ENCODE data around the gene CTIF.
"Not testable (repeated sequence)": the region's sequence is repeated elsewhere in the genome, so short reads cannot be mapped to it uniquely, and the experiment has no call there.

Gene CTIF

GRCh38 chr18:48649231-48649630 is 110.4 kb downstream of the CTIF start:
- DNase-seq = no peak

- DNase-seq = not testable (repeated sequence)
Observed at GRCh38 chr18:48654591-48654990, 115.8 kb downstream of the CTIF start.

GRCh38 chr18:48655508-48655907 is 116.7 kb downstream of the CTIF start:
- DNase-seq = no peak

GRCh38 chr18:48656176-48656575 is 117.3 kb downstream of the CTIF start:
- DNase-seq = no peak

- DNase-seq = no peak
Observed at GRCh38 chr18:48656582-48656981, 117.8 kb downstream of the CTIF start.

GRCh38 chr18:48657447-48658120 is 118.8 kb downstream of the CTIF start:
- no peak for DNase-seq

- DNase-seq = no peak
Observed at GRCh38 chr18:48658721-48659120, 119.9 kb downstream of the CTIF start.

- no peak for DNase-seq
Observed at GRCh38 chr18:48659188-48660009, 120.6 kb downstream of the CTIF start.

- no peak for DNase-seq
Observed at GRCh38 chr18:48660346-48661228, 121.8 kb downstream of the CTIF start.

- no peak for DNase-seq
Observed at GRCh38 chr18:48661421-48661820, 122.6 kb downstream of the CTIF start.

- no peak for DNase-seq
Observed at GRCh38 chr18:48662011-48662661, 123.3 kb downstream of the CTIF start.

GRCh38 chr18:48663096-48663930 is 124.5 kb downstream of the CTIF start:
- no peak for DNase-seq

- peak; percentile 24 to 51 for DNase-seq
Observed at GRCh38 chr18:48663931-48664847, 125.4 kb downstream of the CTIF start.

GRCh38 chr18:48665654-48666053 is 126.8 kb downstream of the CTIF start:
- no peak for DNase-seq

- no peak for DNase-seq
Observed at GRCh38 chr18:48666613-48667012, 127.8 kb downstream of the CTIF start.

- no peak for DNase-seq
Observed at GRCh38 chr18:48667276-48668254, 128.7 kb downstream of the CTIF start.

GRCh38 chr18:48668466-48669179 is 129.8 kb downstream of the CTIF start:
- DNase-seq = no peak

GRCh38 chr18:48669180-48669675 is 130.4 kb downstream of the CTIF start:
- no peak for DNase-seq
